Stimulated activated CD4-positive, alpha-beta T cell treated with anti-CD3 and anti-CD28 coated beads, Interleukin-12 subunit alpha, Interleukin-12 subunit beta, amount 100 ng/mL, for 24 hours (primary cell): ENCODE data around the gene ATP2B2.
A peak's percentile ranks its signal among the peaks of the same experiment; 100 is the strongest.
"Not testable (repeated sequence)": the region's sequence is repeated elsewhere in the genome, so short reads cannot be mapped to it uniquely, and the experiment has no call there.

ENCODE experiments used
- DNase-seq, 2 experiments: peaks; one replicate each; pipeline ENCODE4 v3.0.0-alpha.2; 2020; ENCODE audit warnings: low read depth in 2 of 2

The ATP2B2 gene

GRCh38 chr3:10382892-10383849 lies 122.2 kb downstream of the ATP2B2 start:
- DNase-seq = no peak

- DNase-seq = not testable (repeated sequence)
These were observed 122.9 kb downstream of the ATP2B2 start for GRCh38 chr3:10382445-10382844.

GRCh38 chr3:10381336-10381735 lies 124.0 kb downstream of the ATP2B2 start:
- DNase-seq = no peak

- no peak for DNase-seq
These were observed 124.5 kb downstream of the ATP2B2 start for GRCh38 chr3:10380906-10381305.

- no peak for DNase-seq
These were observed 125.4 kb downstream of the ATP2B2 start for GRCh38 chr3:10379961-10380360.

- no peak for DNase-seq
These were observed 126.2 kb downstream of the ATP2B2 start for GRCh38 chr3:10379161-10379560.

- DNase-seq = no peak
These were observed 126.6 kb downstream of the ATP2B2 start for GRCh38 chr3:10378742-10379141.

GRCh38 chr3:10378246-10378645 lies 127.1 kb downstream of the ATP2B2 start:
- DNase-seq = no peak

GRCh38 chr3:10377148-10377725 lies 128.1 kb downstream of the ATP2B2 start:
- DNase-seq = no peak

GRCh38 chr3:10376353-10376752 lies 129.0 kb downstream of the ATP2B2 start:
- no peak for DNase-seq

- no peak for DNase-seq
These were observed 129.9 kb downstream of the ATP2B2 start for GRCh38 chr3:10375296-10376053.

GRCh38 chr3:10374311-10374710 lies 131.1 kb downstream of the ATP2B2 start:
- DNase-seq = no peak

GRCh38 chr3:10373686-10374261 lies 131.6 kb downstream of the ATP2B2 start:
- DNase-seq = no peak

GRCh38 chr3:10371789-10372188 lies 133.6 kb downstream of the ATP2B2 start:
- no peak for DNase-seq

GRCh38 chr3:10371167-10371566 lies 134.2 kb downstream of the ATP2B2 start:
- no peak for DNase-seq

GRCh38 chr3:10370429-10370828 lies 135.0 kb downstream of the ATP2B2 start:
- DNase-seq = peak in 1 of 2 experiments; percentile 16

- no peak for DNase-seq
These were observed 136.9 kb downstream of the ATP2B2 start for GRCh38 chr3:10368512-10368911.

- DNase-seq = no peak
These were observed 137.9 kb downstream of the ATP2B2 start for GRCh38 chr3:10367506-10367905.

GRCh38 chr3:10366651-10367101 lies 138.7 kb downstream of the ATP2B2 start:
- DNase-seq = peak; percentile 29 to 59

- no peak for DNase-seq
These were observed 139.6 kb downstream of the ATP2B2 start for GRCh38 chr3:10365791-10366190.

- DNase-seq = no peak
These were observed 140.1 kb downstream of the ATP2B2 start for GRCh38 chr3:10365316-10365715.

GRCh38 chr3:10364806-10365205 lies 140.6 kb downstream of the ATP2B2 start:
- no peak for DNase-seq
